NCI-H2171 treated with DMSO at 0.1 percent for 48 hours (cell line): ENCODE measurements around the gene ANO9.

ENCODE experiments used
- DNase-seq: peaks from one replicate; lab custom pipeline; 2025; lab: John Stamatoyannopoulos, UW

Gene ANO9

GRCh38 chr11:369336-370018 is 72.3 kb downstream of the ANO9 start, which contains the start of gene B4GALNT4:
Gene B4GALNT4, plus strand, starts transcription at chr11:369499. Its CDS starts 305 bp downstream, at chr11:369804.
- peak; percentile 11 for DNase-seq

- no peak for DNase-seq
Observed at GRCh38 chr11:368414-369335, 73.1 kb downstream of the ANO9 start.

GRCh38 chr11:367956-368413 is 73.8 kb downstream of the ANO9 start:
- no peak for DNase-seq
